Gastroesophageal sphincter (tissue), 3 donors: ENCODE measurements around the gene OR56A3.

ENCODE experiments used
- POLR2A ChIP-seq, 2 donors: fragments of 450-650 bp; IDR thresholded peaks; one replicate each; pipeline ENCODE4 v1.6.1; 2017; ENCODE audit warnings: antibody characterized with exemption in 2 of 2, mild to moderate bottlenecking in 2 of 2, moderate library complexity in 1 of 2
- POLR2AphosphoS5 ChIP-seq: sonication (generic); formaldehyde crosslinking; IDR thresholded peaks from one replicate; pipeline ENCODE4 v1.6.1; 2017; ENCODE audit warnings: antibody characterized with exemption
- TF ChIP-seq, protein P1 (sequence below), 4 experiments: fragments of 200-600 bp in 2 of 4; fragments of 450-650 bp in 2 of 4; sonication (generic) in 1 of 4; IDR thresholded peaks; one replicate each; pipeline ENCODE4 v1.5.1; 2017 to 2019; ENCODE audit warnings: antibody characterized with exemption in 4 of 4, mild to moderate bottlenecking in 2 of 4, moderate library complexity in 2 of 4

DNA sequence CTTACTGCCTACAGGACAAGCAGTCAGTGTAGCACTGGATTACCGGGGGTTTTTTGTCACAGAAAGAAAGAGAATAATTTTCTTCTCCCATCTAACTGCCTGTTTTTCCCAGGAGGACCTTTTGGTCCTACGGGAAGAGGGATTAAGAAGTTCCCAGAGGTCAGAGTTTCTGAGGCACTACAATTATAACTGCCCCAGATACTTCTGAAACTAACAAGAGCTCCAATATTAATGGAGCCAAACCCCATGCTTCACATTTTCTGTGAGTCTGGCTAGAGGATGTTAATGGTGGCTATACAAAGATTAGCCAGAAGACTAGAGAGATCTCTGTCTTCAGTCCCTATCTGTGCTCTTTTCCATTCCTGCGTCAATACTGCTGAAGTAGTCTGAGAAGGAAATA is at the start of gene OR56A3:
- TF ChIP-seq, protein P1, sequence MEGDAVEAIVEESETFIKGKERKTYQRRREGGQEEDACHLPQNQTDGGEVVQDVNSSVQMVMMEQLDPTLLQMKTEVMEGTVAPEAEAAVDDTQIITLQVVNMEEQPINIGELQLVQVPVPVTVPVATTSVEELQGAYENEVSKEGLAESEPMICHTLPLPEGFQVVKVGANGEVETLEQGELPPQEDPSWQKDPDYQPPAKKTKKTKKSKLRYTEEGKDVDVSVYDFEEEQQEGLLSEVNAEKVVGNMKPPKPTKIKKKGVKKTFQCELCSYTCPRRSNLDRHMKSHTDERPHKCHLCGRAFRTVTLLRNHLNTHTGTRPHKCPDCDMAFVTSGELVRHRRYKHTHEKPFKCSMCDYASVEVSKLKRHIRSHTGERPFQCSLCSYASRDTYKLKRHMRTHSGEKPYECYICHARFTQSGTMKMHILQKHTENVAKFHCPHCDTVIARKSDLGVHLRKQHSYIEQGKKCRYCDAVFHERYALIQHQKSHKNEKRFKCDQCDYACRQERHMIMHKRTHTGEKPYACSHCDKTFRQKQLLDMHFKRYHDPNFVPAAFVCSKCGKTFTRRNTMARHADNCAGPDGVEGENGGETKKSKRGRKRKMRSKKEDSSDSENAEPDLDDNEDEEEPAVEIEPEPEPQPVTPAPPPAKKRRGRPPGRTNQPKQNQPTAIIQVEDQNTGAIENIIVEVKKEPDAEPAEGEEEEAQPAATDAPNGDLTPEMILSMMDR (IDR thresholded peaks at IDR 0.05): no peak
- TF ChIP-seq POLR2AphosphoS5 (no peak), POLR2A (IDR thresholded peaks at IDR 0.05) (no peak)
